UCSD-AML1 (cell line): ENCODE results near the gene VMP1.
"Not testable (repeated sequence)": the region's sequence is repeated elsewhere in the genome, so short reads cannot be mapped to it uniquely, and the experiment has no call there.

Source experiments
- DNase-seq: peaks from one replicate; lab custom pipeline; 2025; ENCODE audit not compliant: unreplicated experiment; lab: John Stamatoyannopoulos, UW

Gene VMP1

DNA sequence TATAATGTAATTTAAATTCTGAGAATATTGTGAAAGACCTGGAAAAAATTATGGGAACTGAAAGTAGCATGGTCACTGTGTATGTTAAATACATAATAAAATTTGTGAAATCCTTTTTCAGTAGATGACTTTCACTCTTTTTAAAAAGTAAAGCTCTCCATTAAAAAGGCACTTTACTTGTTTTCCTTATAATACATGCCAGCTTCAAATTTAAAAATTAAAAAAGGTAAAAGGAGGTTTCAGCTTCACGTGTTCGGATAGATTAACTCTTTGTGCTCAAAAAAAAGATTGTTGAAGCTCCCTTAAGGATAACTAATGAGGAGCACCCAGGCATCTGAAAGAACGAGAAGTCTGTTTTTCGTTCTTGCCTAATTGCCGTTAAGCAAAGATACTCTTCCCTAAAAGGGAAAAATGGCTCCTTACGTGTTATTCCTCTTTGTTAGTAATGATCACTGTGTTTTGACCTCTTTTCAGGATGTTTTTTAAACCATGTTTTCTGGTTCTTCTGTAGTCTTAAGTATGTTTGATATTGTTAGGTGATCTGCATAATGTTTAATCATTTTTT lies 97.5 kb downstream of the VMP1 start:
- no peak for DNase-seq

DNA sequence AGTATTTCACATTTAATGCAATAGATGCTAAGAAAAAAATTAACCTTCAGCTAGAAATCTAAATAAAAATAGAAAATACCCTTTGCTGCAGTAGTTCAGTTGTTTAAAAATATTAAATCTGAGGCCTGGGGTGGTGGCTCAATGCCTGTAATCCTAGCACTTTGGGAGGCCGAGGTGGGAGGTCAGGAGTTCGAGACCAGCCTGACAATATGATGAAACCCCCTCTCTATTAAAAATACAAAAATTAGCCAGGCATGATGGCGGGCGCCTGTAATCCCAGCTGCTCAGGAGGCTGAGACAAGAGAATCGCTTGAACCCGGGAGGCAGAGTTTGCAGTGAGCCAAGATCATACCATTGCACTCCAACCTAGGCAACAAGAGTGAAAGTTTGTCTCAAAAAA lies 98.9 kb downstream of the VMP1 start:
- not testable (repeated sequence) for DNase-seq

DNA sequence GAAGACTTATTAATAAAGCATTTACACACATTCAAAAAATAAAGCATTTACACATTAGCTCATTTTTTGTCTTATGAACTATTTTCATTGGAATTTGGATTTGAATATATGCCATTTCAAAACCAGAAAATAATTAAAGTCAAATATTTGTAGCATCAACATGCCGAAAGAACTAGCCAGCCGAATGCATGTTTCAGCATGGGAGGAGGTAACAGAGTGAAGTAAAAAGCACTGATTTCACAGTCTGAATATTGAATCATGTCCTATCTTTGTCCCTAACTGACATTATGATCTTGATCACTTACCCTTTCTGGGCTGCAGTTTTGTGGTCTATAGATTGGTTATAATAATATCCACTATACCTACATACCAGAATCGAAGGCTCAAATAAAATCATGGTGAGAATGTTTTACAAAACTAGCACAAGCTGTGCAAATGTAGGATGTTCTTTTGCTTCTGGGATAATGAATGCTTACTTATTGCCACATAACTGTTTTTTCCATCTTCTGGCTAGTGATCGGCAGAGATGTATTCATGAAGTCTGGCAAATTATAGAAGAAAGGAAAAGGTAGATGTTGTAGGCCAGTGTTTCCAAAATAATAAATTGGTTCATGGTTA lies 100.5 kb downstream of the VMP1 start:
- DNase-seq: no peak

- no peak for DNase-seq
Measured at GRCh38 chr17:59810894-59811153, 103.4 kb downstream of the VMP1 start.

- DNase-seq: no peak
Measured at GRCh38 chr17:59811209-59811608, 103.8 kb downstream of the VMP1 start.

DNA sequence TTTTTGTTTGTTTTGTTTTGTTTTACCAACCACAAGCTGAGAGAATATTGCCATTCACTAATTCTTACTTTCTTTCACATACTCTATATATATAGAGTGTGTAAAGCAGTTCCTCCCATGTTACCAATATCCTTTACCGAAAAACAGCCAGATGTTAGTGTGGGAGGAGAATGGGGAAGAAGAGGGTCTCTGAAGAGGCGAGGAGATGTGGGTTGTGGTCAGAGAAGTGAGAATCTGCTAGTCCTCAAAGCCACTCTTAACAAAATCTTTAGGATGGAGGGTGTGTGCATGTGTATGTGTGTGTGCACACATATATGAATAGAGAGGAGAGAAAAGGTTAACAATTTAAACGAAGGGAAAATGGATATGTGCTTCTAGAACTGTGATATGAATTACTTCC lies 104.7 kb downstream of the VMP1 start:
- no peak for DNase-seq

DNA sequence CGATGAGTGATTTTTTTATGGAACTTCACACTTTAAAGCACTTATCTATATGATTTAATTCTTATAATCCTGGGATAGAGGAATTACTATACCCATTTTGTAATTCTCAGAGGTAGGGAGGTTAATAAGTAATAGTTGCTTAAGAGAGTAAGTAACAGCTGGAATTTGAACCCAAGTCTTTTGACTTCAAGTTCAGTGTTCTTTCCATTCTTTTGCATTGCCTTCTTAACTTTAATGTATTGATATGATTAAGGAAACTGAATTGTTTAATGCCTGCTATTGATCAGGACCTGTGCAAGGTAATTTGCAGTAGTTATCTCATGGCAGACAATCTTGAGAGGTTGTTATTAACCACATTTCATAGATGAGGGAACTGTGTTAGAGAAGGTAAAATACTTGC lies 106.8 kb downstream of the VMP1 start:
- DNase-seq: no peak

DNA sequence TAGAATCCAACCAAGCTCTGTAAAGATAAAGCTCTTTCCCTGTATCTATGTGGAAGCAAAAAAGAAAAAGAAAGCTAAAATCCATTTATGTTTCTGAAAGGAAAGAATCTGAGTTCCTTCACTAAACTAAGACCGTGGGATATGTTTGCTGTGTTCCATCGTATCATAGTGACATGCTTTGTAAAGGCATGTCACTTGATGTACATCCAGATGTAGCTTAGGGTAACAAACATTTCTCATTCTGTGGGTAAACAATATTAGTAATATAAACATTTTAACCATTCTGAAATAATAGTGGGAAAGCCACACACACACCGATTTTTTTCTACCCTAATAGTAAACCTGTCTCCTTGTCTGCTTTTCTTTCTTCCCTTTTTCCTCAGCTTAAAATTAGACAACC lies 107.2 kb downstream of the VMP1 start:
- no peak for DNase-seq

- no peak for DNase-seq
Measured at GRCh38 chr17:59815965-59816364, 108.5 kb downstream of the VMP1 start.

- no peak for DNase-seq
Measured at GRCh38 chr17:59825533-59826322, 118.3 kb downstream of the VMP1 start.

DNA sequence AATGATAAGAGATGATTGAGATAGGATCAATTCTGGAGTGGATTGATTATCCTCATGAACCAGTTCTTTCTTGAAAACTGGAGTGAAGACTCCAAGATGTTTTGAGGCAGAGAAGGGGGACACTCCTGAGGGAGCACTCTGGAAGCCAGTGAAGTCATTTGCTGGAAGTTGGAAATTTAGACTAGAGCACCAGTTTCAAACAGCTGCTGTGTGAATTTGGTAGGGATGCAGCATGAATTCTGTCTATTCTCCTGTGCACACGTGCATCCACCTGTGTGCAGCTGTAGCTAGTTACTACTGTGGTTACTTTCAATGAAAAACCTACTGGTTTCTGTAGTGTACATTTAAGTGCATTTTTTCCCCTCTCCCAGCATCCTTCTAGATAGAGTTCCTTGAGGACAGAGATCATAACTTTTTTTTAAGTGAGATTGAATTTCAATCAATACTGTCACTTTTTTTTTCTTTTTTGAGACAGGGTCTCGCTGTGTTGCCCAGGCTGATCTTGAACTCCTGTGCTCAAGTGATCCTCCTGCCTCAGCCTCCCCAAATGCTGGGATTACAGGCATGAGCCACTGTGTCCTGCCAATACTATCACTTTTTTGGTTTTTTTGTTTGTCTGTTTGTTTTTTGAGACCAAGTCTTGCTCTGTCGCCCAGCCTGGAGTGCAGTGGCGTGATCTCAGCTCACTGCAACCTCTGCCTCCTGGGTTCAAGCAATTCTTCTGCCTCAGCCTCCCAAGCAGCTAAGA lies 119.4 kb downstream of the VMP1 start:
- DNase-seq: no peak

GRCh38 chr17:59827721-59828477 lies 120.4 kb downstream of the VMP1 start:
- DNase-seq: no peak

DNA sequence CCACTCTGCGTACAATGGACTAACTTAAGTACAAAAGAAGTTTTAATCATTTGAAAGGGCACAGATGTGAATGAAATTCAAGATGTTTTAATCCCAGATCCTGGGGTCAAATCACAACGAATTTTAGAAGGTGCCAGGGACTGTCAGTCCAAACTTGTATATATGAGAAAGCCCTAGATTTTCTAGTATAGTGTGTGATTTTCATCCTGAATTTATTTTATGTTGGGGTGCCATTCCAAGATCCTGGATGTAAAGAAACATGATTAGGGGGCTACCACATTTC lies 121.0 kb downstream of the VMP1 start:
- no peak for DNase-seq

GRCh38 chr17:59828819-59829216 lies 121.4 kb downstream of the VMP1 start:
- DNase-seq: not testable (repeated sequence)

DNA sequence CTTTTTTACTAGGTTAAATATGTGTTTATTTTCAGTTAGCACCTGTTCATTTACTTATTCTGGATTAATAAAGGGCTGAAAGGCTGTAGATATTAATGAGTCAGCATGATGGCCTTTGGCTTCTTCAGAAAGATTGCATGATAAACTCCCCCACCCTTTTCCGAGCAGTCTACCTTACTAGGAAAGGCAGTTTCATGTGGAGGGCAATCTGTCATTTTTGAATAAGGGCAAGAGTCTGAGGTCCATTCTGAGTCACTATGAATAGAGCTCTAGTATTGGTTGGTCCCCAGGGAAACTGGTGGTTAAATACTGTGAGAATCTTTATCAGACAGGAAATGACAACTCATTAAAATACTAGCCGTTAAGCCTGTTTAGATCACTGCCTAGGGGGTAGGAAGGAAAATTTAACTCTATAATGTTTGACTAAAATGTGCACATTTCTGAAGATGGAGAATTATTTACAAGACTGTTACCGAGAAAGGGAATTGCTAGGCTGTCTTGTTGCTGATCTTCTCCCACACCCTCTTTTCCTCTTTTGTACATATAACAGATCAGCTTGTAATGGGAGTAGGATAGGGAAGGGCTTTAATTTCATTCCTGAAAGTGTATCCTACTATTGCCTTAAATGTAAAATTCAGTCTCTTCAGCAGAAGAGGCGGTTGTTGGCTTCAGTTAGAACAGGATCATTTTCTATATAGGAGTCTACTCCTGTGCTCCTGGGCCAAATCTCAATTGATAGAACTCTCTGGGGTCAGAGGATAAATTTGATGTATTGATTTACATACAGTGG lies 122.0 kb downstream of the VMP1 start:
- DNase-seq: no peak

- DNase-seq: no peak
Measured at GRCh38 chr17:59830007-59830630, 122.7 kb downstream of the VMP1 start.

GRCh38 chr17:59830846-59831486 lies 123.5 kb downstream of the VMP1 start:
- DNase-seq: no peak

DNA sequence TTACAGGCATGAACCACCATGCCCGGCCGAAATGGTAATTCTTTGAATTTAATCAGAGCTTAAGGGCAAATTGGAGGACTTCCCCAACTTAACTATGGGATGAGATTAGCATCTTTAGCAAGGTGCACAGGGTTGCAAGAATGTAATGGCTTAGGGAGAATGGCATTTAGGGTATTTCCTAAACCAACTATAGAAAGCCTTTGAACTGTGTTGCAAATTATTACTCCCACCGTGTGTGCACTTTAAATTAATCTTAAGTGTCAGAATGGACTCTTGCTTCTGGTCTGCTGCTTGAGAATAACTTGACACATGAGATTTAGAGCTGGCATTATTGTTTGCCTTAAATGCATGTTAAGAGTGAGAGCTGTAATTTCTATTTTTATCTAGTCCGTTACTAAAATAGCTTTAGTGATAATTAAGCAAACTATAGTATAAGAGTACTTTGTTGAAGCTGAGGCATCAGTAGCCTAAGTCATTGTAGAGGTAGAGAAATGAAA lies 125.5 kb downstream of the VMP1 start:
- no peak for DNase-seq

GRCh38 chr17:59837308-59838051 lies 130.0 kb downstream of the VMP1 start:
- DNase-seq: peak; percentile 43
